Neuron (in vitro differentiated cells): ENCODE results near the gene PADI4.

Experiments used
- H2AFZ ChIP-seq: one replicate; pipeline ENCODE4 v1.6.1; 2013; ENCODE audit warnings: low read depth, mild to moderate bottlenecking, inconsistent platforms, low read length, moderate library complexity
- H3K27me3 ChIP-seq: one replicate; pipeline ENCODE4 v1.6.1; 2013; ENCODE audit warnings: low read length; ENCODE audit not compliant: insufficient read depth
- H3K36me3 ChIP-seq: one replicate; pipeline ENCODE4 v1.6.1; 2013; ENCODE audit warnings: low read length; ENCODE audit not compliant: insufficient read depth
- H3K4me1 ChIP-seq: one replicate; pipeline ENCODE4 v1.6.1; 2013; ENCODE audit warnings: low read length; ENCODE audit not compliant: insufficient read depth
- H3K4me3 ChIP-seq: 2 replicates; pipeline ENCODE4 v1.5.1; 2013; ENCODE audit warnings: mild to moderate bottlenecking, low read length, moderate library complexity
- H3K9me3 ChIP-seq: one replicate; pipeline ENCODE4 v1.6.1; 2013; ENCODE audit warnings: low read length

PADI4 gene

DNA sequence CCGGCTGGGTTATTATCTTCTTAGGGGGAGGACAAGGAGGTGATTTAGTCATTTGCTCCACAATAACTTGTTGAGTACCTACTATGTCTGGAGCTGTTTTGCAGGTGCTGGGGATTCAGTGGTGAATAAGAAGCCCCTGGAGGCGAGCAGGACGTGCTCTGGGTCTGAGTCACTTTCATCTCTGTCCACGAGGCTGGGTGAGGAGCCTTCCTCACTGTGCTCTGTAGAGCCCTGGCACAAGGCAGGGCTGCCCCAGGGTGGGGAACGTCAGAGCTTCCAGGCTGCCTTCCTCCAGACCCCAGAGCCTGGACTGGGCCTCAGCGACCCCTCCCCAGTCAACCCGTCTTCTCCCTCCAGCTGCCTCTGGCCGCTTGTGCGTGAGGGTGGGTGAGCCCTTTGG lies 61.5 kb downstream of the PADI4 start:
- Histone ChIP-seq H3K4me3 (no peak overlapping the region), H3K9me3 (no peaks in the 10 kb centered on the region), H3K36me3 (no peaks in the 10 kb centered on the region), H3K27me3 (peaks cover 23% of the 10 kb centered on the region), H2AFZ (no peak overlapping the region), H3K4me1 (no peaks in the 10 kb centered on the region)

DNA sequence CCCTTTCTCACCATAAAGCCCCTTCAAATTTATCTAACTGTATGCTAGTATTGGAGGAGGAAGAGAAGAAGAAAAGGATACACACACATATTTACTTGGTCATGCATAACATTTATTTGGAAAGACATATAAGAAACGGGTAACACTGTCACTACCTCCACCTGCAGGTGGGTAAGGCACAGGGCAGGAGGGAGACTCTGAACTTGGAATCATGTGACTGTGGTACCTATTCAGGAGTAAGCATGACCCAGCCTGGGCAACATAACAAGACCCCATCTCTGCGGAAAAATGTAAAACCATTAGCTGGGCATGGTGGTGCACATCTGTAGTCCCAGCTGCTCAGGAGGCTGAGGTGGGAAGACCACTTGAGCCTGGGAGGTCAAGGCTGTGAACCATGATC lies 62.6 kb downstream of the PADI4 start:
- H3K4me1 ChIP-seq = no peaks in the 10 kb centered on the region
- H3K4me3 ChIP-seq = no peak overlapping the region
- peaks cover 27% of the 10 kb centered on the region for H3K27me3 ChIP-seq
- H3K36me3 ChIP-seq = no peaks in the 10 kb centered on the region
- H2AFZ ChIP-seq = no peak overlapping the region
- no peaks in the 10 kb centered on the region for H3K9me3 ChIP-seq

DNA sequence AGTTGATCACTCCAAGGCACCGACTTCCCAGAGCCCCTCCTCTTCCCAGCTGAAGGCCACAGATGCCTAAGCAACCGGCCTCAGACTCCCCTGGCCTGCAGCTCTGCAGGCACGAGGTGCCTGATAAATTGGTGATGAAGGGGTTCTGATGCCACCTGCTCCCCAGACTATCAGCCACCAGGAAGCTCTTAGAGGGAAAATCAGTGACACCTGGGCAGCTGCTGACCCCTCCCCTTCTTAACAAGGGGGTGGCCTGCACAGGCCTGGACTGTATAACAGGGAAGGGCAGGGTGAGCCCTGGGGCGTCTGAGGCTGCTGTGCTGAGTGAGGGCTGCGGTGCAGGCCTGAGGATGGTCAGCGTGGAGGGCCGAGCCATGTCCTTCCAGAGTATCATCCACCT lies 63.9 kb downstream of the PADI4 start, which contains the start of gene PADI6:
TSS of gene PADI6 (plus strand) at position 301 of the 400 bp plus-strand sequence. CDS start at position 351, 50 bp downstream.
- no peak within 1 kb of the TSS for H2AFZ ChIP-seq
- H3K4me3 ChIP-seq = no peak within 1 kb of the TSS
- no peaks in the 10 kb centered on the region for H3K4me1 ChIP-seq
- no peaks in the 10 kb centered on the region for H3K9me3 ChIP-seq
- no peaks in the 10 kb centered on the region for H3K36me3 ChIP-seq
- H3K27me3 ChIP-seq = peaks cover 27% of the 10 kb centered on the region

DNA sequence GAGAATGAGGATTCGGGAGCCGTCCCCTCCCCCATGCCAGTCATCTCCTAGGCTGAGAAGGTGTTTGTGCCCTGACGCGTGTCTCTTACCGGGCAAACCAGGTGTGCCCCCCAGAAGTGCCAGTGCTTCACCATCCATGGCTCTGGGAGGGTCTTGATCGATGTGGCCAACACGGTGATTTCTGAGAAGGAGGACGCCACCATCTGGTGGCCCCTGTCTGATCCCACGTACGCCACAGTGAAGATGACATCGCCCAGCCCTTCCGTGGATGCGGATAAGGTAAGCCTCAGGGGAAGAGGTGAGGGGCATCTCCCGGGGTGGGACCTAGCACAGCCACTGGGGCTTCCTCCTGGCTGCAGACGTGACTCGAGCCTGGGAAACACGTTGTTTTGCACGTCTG lies 65.0 kb downstream of the PADI4 start:
- H3K27me3 ChIP-seq = peaks cover 30% of the 10 kb centered on the region
- no peaks in the 10 kb centered on the region for H3K4me1 ChIP-seq
- H3K36me3 ChIP-seq = no peaks in the 10 kb centered on the region
- no peak overlapping the region for H3K4me3 ChIP-seq
- no peaks in the 10 kb centered on the region for H3K9me3 ChIP-seq
- H2AFZ ChIP-seq = no peak overlapping the region

DNA sequence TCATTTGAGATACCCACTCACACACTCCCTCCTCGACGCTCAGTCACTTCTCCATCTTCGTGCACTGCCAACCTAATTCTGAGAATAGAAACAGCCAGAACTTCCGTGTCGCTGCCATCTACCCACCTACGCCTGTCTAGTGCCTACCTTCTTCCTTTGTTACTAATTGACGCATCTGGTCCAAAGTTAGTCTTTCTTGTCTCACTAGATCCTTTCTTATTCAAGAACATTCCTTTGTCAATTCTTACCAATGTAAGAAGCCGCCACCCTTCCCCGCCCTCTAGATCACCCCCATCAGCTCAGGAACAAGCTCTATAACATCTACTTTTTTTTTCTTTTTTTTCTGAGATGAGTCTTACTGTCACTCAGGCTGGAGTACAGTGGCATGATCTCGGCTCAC lies 67.7 kb downstream of the PADI4 start:
- Histone ChIP-seq H2AFZ (no peak overlapping the region), H3K4me3 (no peak overlapping the region), H3K4me1 (no peaks in the 10 kb centered on the region), H3K27me3 (peaks cover 17% of the 10 kb centered on the region), H3K9me3 (no peaks in the 10 kb centered on the region), H3K36me3 (no peaks in the 10 kb centered on the region)

DNA sequence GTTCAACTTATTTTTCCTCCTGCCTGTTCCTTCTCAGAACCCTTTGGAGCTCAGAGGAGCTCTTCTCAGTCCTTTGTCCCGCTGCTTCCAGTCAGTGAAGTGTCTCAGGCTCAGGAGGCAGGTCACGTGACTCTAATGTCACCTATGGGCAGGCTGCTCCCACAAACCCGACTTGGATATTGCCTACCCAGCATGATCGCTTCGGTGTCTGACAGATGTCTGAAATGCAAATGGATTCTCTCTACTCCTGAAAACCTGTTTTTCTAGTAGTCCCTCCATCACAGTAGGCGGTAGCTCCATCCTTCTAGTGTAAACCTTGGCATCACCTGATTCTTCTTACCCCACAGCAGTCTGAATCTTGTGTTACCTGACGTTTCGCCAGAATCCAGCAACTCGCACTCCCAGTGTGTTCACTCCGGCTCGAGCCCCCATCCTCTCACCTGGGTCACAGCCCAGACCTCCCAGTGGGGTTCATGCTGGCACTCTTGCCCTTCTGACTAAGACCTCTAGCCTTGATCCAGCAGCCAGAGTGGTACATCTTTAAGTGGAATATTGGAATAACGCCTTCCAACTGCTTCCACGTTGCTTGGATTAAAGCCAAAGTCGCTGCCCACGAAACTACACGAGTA lies 69.4 kb downstream of the PADI4 start:
- Histone ChIP-seq H2AFZ (no peak overlapping the region), H3K9me3 (no peaks in the 10 kb centered on the region), H3K36me3 (no peaks in the 10 kb centered on the region), H3K4me3 (no peak overlapping the region), H3K27me3 (peaks cover 27% of the 10 kb centered on the region), H3K4me1 (no peaks in the 10 kb centered on the region)

DNA sequence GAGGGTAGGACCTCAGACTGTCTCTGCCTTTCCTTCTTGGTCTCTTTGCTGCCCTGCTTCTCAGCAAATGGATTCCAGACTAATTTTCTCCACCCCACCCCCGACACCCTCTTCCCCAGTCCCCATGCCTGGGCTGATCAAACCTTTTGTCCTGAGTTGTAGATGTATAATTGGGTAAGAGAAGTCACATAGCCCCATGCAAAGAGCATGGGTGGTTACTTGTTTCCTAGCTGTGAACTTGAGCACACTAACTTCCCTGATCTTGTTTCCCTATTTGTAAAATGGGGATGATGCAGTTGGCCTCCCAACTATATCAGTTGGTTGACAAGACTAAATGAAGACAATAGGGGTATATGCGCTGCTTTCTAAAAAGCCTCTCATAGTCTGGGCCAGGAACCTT lies 73.2 kb downstream of the PADI4 start:
- no peaks in the 10 kb centered on the region for H3K4me1 ChIP-seq
- H2AFZ ChIP-seq = no peak overlapping the region
- no peak overlapping the region for H3K4me3 ChIP-seq
- no peaks in the 10 kb centered on the region for H3K9me3 ChIP-seq
- H3K27me3 ChIP-seq = peaks cover 35% of the 10 kb centered on the region
- H3K36me3 ChIP-seq = no peaks in the 10 kb centered on the region

DNA sequence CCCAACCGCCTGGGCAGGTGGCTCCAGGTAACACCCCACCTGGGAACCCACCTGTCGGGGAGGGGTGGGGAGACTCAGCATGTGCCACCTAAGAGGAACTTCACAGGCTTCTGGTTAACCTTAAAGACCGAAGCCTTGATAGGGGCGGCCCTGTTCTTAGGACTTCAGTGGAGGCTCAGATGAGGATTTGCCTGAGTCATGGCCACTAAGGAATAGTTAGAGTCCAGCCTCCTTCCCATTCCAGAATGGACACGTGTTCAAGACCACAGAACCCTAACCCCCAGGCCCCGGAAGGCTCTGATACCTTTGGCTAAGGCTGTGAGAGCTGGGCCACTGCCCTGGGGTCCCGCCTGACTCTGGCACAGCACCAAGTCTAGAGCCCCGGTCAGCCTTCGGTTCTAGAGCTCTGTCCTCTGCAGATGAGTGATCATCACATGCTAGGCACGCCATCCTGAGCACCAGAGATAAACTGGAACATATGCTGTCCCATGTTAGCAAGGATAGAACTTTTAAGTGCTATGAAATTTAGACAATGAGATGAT lies 84.3 kb downstream of the PADI4 start:
- Histone ChIP-seq H3K36me3 (no peaks in the 10 kb centered on the region), H3K4me1 (no peaks in the 10 kb centered on the region), H2AFZ (no peak overlapping the region), H3K9me3 (no peaks in the 10 kb centered on the region), H3K27me3 (peaks cover 15% of the 10 kb centered on the region), H3K4me3 (no peak overlapping the region)

DNA sequence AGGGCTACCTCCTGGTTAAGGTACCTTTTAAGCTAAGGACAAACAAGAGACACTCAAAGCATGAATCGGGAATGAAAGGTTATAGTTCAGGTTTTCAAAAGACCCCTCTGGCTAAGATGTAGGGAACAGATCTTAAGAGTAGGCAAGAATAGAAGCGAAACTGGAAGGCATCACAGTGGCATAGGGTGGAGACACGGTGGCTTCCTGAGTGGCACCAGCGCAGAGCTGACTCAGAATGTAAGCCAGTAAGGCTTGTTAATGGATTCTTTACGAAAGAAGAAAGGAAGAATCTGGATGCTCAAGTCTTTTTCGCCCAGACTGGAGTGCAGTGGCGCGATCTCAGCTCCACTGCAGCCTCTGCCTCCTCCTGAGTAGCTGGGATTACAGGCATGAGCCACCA lies 85.2 kb downstream of the PADI4 start:
- Histone ChIP-seq H2AFZ (no peak overlapping the region), H3K9me3 (no peaks in the 10 kb centered on the region), H3K27me3 (peaks cover 11% of the 10 kb centered on the region), H3K4me3 (no peak overlapping the region), H3K4me1 (no peaks in the 10 kb centered on the region), H3K36me3 (no peaks in the 10 kb centered on the region)

DNA sequence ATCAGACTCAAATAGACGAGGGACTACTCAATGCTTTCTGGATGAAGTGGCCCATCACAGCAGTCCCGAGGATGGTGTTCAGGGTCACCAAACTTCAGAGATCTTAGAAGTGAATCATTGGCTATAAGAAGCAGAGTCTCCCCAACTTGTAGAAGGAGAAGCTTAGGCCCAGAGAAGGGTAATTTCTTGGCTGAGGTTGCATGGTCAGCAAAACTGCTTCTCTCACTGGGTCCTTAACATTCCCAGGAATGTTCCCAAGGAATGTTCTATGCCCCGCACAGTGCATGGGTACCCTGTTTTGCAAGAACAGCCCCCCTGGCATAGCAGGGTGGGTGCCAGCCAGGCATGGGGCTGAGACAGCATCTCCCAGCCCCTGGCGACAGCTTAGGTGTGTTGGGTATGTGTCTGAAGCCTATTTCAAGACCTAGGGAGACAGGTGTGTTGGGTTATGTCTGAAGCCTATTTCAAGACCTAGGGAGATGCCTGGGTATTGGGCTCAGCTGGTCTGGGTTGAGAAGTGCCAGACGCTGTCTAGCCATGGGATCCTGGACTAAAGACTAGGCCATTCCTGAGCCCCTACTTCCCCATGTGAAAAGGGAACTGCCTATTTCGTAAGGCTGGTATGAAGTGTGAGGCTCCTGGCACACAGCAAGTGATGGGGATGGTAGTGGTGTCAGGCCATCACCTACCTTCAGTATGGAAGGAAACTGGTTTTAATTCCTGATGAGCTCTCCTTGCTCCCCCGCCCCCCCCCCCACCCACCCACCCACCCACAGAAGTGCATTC lies 90.1 kb downstream of the PADI4 start:
- Histone ChIP-seq H3K36me3 (no peaks in the 10 kb centered on the region), H2AFZ (no peak overlapping the region), H3K9me3 (no peaks in the 10 kb centered on the region), H3K27me3 (peaks cover 7% of the 10 kb centered on the region), H3K4me1 (no peaks in the 10 kb centered on the region), H3K4me3 (no peak overlapping the region)

DNA sequence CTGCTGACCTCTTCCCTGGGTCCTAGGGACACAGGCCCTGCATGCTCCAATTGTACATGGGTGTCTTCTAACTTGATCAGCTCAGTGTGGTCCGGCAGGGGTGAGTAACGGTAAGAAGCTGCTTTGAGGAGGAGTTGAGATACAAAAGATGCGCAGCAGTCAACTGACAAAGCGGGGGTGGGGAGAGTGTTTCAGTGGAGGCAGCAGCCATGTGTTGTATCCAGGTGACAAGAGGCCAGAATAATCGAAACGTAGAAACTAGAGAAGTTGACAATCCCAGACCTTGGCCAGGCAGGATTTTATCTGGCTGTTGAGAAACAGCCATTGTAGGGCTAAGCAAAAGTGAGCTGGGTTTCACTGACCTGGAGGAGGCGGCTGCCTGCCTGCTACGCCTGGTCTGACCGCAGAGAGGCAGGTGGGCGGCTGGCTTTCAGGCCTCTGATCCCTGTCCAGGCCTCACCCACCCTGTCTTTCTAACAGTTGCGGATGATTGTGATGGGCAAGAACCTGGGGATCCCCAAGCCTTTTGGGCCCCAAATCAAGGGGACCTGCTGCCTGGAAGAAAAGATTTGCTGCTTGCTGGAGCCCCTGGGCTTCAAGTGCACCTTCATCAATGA lies 92.8 kb downstream of the PADI4 start:
- H3K4me3 ChIP-seq = no peak overlapping the region
- no peak overlapping the region for H2AFZ ChIP-seq
- no peaks in the 10 kb centered on the region for H3K4me1 ChIP-seq
- no peaks in the 10 kb centered on the region for H3K36me3 ChIP-seq
- peaks cover 7% of the 10 kb centered on the region for H3K27me3 ChIP-seq
- H3K9me3 ChIP-seq = no peaks in the 10 kb centered on the region

DNA sequence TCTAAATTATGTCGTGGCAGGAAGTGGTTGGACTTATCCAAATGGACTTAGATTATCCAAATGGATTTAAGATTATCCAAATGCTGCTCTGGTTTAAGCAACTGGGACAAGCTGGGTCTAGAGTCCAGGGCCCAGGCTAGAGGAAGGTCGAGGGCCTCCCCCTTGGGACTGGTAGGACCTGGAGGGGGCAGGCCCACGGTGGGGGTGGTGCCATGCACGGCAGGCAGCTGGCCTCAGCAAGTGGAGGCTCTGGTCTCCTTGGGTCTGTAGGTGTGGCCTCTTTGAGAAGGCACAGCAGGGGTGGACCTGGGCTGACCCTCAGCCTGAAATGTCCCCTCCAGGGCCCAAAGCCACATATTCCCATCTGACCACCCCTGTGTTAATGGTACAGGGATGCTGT lies 93.8 kb downstream of the PADI4 start:
- Histone ChIP-seq H3K27me3 (peaks cover 7% of the 10 kb centered on the region), H3K4me3 (no peak overlapping the region), H2AFZ (no peak overlapping the region), H3K36me3 (no peaks in the 10 kb centered on the region), H3K4me1 (no peaks in the 10 kb centered on the region), H3K9me3 (no peaks in the 10 kb centered on the region)

DNA sequence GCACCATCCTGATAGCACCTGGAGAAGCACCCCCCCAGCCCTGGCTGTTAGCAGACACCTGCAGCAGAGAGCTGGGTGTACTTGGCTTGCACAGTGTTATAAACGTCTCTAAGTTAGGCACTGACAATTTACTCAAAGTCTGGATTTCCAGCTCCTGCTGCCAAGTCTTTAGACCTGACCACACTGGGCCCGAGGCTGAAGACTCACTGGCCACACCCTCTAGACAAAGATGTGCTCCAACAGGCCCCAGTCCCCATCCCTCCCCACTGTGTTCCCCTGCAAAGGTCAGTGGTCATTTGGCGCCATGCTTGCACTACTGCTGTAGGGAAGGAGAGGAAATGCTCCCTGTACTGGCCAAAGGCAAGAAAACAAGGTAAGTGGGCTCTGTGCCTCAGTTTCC lies 95.1 kb downstream of the PADI4 start:
- H3K4me3 ChIP-seq = no peak overlapping the region
- no peaks in the 10 kb centered on the region for H3K9me3 ChIP-seq
- no peak overlapping the region for H2AFZ ChIP-seq
- H3K27me3 ChIP-seq = peaks cover 3% of the 10 kb centered on the region
- H3K36me3 ChIP-seq = peaks cover 4% of the 10 kb centered on the region
- no peaks in the 10 kb centered on the region for H3K4me1 ChIP-seq
